HG02678 (cell line): ENCODE results near the gene SNRK.

Experiments used
- ATAC-seq: cut with Tn5 transposase; IDR thresholded peaks from one replicate; pipeline ENCODE4 v1.9.1; 2021; ENCODE audit warnings: mild to moderate bottlenecking, moderate library complexity; ENCODE audit not compliant: unreplicated experiment

SNRK gene

DNA sequence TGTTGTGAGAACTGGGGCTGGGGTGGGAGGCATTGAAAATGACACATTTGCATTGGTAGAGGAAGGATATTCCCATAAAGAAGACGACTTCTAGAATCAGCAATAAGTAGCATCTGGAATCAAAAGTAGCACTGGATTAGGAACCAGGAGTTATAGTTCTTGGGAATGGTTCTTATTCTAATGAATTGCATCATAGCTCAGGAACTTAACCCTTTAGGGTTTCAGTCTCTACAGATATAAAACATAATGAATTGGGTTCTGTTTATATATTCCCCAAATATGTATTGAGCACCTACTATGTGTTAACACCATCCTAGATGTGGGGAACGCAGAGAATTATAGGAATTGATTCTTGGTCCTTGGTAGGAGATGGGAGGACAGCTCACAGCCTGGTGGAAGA is 16.3 kb upstream of the SNRK start:
- no peak for ATAC-seq

DNA sequence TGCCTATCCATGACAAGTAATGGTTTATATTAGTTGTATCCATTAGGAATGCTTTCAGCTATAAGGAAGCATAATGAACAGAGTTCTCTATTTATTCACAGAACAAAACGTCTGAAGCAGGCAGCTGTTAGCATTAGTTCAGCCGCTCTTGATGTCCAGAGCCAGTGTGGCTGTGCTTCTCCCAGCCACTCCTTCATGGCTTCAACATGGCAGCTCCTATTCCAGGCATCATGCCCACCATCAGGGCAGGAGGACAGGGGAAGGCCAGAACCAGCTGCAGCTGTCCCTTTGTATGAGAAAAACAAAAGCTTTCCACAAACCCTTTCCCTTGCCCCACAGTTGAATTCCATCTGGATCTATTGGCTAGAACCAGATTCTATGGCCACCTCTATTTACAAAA is 12.9 kb upstream of the SNRK start:
- ATAC-seq, result no peak

DNA sequence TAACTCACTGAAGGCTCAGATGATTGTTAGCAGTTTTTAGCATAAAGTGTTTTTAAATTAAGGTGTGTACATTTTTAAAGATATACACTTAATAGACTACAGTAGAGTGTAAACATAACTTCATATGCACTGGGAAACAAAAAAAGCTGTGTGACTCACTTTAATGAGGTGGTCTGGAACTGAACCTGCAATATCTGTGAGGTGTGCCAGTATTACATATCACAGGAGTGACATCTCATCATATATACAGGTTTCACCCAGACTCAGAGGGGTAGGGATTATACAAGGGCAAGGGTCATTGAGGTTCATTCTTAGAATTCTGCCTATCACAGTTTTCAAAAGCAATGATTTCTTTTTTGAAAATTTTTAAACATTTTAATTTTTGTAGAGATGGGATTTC is 7.3 kb upstream of the SNRK start:
- ATAC-seq, result no peak

DNA sequence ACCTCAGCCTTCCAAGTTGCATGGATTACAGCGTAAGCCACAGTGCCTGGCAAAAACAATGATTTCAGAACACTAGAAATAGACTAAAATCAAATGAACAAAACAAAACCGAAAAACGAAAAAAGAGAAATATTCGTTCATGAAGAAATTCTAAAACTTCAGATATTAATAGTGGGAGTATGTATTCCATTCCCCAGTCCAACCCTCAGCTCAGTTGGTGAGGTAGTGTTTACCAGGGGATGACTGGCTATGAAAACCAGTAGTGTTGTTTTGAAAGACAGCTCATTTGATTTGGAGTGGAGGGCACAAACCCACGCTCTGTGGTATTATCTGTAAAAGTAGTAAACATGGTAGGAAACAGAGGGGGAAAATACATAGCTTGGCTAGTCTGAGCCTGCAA is 6.8 kb upstream of the SNRK start:
- ATAC-seq, result no peak

DNA sequence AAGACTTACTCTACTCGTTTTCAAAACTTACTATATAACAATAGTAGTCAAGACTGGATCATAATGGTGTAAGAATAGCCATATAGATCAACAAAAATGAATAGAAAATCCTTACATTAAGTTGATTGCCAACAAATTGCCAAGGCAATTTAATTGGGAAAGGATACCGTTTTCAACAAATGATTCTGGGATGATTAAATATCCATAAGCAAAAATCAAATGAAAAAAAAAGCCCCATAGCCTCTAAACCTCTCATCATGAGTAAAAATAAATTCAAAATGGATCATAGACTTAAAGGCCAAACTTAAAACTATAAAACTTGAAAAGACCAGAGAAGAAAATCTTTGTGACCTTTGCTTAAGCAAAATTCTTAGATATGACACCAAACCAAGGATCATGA is 5.3 kb upstream of the SNRK start:
- ATAC-seq, result no peak

DNA sequence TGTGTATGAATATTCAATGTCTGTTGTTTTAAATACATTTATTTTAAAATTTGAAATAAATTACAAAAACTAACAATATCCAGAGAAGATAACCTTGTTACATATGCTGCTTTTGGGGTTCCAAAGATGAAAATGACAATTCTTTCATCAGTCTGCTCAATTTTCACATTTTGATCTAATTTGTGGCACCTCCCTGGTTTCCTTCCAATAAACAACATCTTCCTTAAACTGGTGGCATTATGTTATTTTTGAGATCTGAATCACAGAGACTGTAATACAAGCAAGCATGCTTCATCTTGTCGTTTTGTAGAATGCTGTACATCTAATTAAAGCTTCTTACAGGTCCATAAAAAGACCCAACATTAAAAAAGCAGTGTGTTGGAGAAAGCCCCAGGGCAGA is 2.2 kb upstream of the SNRK start:
- no peak for ATAC-seq

DNA sequence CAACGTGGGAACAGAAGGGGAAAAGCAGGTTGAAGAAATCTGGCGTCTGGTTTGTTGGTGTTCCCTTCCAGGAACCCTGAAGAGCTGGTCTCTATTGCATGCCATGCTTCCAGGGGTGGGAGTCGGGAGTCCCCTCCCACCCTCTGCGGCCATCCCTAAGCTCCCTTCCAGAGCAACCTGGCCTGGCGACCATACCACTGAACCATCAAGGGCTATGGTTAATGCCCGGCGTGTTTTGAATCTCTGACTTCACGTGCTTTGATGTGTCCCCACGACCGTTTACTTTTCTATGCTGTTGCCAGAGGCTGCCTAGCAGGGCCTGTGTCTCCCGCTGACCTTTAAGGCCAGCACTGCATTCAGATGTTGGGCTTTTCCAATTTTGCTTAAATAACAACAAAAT is 696 bp upstream of the SNRK start:
- ATAC-seq, result no peak

DNA sequence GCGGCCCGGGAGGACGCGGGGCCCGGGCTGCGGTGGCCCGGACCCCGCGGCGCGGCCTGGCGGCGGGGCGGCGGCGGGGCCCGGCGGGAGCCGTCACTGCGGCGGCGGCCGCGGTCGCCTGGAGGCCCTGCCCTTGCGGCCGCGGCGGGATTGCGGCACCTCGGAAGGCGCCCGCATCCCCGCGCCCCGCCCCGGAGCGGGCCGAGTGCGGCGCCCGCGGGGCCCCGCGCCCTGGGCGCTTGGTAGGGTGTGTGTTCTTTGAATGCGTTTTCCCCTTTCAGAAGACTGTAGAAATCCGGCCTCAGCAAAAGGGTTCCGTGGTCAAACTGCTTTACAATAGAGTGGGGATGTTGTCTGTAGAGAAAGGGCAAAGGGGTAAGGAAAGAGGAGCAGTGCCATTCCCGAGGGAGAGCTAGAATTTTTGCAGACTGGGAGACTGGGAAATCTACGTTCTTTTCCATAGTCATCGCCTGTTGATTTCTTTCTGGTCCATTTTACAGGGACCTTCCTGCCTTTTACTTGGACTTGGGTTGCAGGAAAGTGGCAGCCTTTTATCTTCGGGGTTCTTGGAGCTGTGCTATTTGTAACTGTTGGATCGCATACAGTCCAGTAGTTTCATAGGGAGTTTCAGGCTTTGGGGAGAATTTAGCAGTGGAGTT is 630 bp downstream of the SNRK start:
- ATAC-seq, result peak; percentile 38

DNA sequence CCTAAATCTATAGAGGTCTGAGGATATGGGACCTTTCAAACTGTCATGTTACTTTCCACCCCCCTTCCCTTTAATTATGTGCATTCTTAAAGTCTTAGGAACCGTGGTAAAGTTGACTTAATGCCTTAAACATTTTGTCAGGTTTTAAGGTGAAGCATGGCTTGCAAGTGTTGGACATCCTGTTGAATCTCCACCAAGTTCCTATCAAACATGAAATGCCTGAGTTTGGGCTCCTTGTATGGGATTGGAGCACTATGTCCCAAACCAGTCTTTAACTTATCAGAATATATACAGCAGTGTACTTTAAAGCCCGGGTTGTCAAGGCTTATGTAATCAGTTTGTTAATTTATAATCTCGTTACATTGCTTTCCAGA is 1.1 kb downstream of the SNRK start:
- no peak for ATAC-seq

DNA sequence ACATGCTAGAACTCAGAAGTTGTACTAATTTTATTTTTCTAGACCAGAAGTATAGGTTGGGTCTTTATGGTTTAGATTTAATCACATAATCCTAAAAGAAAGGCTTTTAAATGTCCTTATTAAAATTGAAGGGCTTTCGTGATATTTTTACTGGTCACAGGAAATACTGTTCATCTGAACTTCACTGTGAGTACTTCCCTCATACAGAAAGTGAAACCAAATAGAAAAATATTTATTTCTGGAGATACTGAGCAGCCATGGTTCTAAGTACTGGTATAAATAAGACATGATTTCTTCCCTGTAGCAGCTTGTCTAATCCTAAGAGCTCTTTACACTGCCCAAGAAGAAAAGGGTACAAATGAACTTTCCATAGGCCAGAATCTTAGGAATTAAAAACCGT is 2.0 kb downstream of the SNRK start:
- peak; percentile 35 for ATAC-seq

DNA sequence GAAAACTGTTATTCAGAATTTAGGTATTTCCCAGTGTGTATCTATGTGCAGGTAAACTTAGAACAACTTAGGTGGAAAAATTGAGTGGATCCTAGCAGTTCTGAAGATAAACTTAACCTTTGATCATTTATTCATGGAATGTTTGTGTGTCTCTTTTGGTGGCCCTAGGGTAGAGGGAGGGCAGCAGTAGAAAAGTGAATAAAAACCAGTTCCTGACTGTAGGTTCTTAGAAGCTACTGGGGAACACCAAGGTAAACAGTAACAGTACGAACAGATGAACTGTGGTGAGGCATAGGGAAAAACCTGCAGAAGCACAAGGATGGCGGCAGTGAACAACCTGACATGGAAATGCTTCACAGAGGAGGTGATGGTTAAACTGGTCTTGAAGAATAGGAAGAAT is 2.5 kb downstream of the SNRK start:
- ATAC-seq, result no peak

DNA sequence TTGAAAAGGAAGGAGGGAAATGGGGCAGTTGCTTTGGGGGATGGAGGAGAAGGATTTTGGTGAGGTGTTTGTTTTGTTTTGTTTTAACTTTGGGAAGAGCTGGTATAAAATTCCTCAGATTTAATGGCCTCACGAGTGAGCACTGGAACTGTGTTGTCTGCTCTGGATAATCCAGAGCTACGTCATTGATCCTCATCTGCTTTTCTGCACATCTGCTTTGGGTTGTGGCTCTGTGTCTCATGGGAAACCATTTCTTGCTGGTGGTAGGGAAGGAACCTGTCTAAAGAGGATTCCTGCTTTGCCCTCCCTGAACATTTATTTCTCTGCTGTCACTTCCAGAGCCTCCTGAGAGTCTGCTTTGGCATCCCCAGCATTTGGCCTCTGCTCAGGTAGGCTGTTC is 3.1 kb downstream of the SNRK start:
- no peak for ATAC-seq

DNA sequence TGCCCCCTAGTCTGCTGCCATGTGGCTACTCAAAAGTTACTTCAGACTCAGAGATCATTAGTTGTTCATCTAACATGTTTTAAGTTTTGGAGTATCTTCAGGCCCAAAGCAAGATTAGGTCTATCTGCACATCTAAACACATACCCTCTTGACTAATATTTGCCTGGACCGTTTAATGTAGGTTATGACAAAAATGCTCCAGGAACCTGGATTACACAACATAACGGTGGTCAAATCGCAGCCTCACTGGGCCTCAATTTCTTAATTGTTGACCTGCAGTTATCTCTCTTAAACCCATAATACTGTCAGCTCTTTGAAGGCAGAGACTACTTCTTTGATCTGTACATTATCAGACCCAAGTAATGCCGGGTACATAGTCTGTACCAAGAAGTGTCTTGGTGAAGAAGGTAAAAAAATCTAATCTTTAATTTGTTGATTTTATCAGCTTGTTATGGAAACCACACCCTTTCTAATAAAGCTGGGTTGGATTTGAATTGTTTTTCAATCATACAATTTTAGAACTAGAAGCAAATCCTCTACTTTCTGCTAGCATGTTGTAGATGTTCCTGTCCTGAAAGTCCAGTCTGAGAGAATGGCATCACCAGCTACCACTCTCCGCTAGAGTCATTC is 3.6 kb downstream of the SNRK start:
- no peak for ATAC-seq

DNA sequence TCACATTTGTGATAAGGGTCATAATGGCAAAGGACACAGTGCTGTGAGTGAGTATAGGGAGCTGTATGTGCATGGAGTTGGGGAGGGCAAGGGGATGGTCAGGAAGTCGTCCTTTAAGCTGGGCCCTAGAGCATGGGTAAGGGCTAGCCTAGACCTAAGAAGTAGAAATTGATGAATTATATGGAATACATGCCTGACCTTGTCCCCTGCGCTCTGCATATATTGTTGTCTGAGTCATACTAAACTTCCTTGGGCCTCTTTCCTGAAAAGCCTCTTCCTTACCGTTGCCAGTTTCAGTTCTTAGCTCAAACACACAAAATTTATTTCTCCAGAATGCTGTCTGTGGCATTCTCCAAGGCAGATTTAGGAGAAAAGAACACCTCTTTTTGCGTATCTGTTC is 4.6 kb downstream of the SNRK start:
- ATAC-seq, result no peak

DNA sequence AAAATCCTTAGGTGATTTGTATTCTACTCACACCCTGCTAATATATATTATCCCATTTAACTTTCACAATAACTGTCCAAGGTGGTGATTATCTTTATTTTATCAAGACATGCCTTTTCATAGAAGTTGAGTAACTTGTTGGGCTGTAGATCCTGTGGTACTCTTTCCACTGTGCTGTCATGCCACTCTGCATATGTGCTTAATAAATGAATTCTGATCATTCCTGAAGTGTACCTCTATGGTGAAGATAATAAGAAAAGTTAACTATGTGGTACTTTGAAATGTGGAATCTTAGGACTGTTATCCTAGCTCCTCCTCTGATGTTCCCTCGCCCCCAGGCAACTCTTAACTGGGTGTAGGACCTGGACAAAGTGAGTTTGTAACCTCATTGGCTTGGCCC is 5.2 kb downstream of the SNRK start:
- no peak for ATAC-seq

DNA sequence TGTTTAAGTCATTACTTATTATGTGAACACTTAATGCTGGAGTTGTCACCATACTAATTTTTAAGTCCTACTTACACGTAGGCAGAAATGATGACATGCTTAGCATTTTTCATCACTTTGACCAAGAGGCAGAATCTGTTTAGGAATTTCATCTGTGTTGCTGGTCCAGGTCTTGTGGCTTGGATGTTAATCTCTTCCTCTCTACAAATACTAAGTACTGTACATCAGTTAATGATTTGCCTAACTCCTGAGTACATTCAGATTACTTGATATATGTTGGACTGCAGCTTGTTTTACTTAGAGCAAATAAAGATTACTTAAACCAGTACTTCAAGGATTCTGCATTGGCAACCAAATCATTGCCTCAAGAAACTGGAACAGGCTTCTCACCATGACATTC is 8.6 kb downstream of the SNRK start:
- no peak for ATAC-seq

DNA sequence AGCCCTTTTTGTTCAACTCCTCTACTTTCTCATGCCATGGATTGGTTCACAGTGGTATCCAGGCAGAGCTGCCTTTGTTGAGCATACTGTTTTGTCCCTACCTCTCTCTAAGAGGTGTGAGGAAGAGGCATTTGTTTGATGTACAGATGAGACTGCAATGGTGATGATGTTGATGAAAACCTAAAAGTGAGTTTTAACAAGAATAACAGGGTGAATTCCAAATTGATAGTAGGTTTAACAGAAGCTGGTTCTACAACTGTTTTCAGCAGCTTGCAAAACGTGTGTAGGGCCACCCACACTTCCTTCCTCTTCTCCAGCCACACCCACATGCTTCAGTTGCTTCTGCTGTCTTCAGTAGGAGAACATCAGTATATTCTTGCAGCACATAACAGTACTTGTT is 10.2 kb downstream of the SNRK start:
- peak; percentile 89 for ATAC-seq

DNA sequence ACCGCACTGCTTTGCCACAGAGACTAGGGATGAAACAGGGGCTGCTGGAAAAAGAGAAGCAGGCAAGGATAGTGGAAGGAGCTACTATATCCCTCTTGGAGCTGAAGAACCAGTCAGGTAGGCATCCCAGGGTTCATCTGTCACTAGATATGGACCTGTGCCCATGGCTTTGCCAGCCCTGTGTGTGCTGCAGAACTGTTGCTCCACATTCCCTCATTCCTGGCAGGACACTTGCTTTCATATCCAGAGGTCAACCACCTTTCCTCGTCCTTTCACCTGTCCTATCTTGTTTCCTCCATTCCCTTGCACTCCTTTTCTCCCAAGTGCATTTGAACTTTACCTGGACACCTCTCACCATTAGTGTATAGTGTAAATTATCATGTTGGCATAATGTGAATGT is 12.0 kb downstream of the SNRK start:
- no peak for ATAC-seq

DNA sequence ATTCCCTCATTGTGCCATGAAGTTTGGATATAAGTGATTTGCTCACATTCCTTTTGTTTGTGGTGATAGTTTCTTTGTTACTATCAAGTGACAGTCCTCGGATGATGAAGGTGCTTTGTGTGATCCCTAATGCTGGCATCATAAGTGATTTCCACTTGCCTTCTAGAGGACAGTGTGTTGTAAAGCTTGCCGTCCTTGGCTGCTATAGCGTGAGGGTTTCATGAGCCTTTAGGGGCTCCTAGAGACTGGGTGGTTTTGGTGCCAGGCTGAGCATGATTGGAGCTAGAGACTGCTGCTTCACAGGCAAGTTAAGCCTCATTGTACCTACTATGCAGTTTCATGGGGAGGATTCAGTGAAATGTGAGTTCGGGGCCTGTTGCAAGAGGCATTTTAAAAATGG is 12.4 kb downstream of the SNRK start:
- ATAC-seq, result no peak

DNA sequence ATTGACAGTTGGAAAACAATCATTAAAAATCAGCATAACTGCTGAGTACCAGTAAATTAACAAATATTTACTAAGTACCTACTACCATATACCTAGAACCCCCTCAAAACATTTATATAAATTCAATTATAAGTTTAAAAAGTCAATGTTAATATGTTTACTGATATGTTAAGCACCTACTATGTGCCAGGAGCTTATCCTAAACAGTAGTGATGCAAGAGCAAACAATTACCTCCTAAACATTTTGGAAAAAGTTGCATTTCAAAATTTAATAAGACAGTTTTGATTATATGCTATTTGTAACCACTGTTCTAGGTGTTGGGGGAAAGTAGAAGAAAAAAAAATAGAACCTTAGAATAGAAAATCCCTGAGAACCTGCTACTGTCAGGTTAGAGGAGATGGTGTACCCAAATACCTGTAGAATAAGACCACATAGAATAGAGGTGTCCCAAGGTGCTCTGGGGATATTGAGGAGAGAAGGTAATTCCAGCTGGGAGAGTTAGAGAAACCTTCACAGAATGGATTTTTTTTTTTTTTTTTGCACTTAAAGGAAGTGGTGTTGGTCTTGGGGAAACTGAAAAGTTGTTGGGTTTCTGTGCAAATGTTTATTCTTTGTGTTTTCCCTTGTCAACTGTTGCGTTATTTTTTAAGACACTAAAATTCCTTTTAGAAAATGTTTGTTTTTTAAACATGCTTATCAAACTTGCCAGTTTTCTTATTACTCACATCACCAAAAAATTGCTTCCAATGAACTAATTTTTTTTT is 16.0 kb downstream of the SNRK start:
- no peak for ATAC-seq

DNA sequence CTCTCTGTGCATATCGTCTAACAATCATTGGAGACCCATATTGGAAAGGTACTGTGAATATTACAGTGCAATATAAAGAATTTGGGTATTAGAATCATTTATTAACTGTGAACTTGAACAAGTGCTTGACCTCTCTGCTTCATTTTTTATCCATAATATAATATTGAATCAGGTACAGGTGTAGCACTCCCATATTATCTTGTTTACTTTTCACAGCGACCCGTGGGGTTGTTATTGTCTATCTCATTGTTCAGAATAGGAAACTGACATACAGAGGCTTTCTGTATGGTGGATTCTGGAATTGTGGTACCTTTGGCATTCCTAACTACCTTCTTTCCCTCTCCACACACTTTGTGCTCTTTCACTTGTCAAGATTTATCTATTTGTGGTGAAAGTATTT is 17.8 kb downstream of the SNRK start:
- ATAC-seq, result no peak

DNA sequence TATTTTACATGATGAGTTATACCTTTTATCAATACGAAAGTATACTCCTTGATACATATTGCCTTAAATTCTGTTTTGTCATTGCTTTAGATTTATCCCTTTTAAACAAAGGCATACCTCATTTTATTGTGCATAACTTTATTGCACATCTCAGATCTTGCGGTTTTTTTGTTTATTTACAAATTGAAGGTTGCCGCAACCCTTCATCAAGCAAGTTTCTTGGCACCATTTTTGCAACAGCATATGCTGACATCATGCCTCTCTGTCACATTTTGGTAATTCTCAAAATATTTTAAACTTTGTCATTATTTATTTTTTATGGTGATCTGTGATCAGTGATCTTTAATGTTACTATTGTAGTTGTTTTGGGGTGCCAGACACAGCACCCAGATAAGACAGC is 20.9 kb downstream of the SNRK start:
- no peak for ATAC-seq

DNA sequence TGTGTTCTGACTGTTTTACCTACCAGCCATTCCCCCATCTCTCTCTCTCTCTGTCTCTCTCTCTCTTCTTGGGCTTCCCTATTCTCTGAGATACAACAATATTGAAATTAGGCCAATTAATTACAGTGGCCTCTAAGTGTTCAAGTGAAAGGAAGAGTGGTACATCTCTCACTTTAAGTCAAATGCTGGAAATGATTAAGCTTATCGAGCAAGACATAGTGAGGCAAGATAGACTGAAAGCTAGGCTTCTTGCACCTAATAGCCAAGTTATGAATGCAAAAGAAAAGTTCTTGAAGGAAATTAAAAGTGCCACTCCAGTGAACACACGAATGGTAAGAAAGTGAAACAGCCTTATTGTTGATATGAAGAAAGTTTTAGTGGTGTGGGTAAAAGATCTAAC is 21.3 kb downstream of the SNRK start:
- ATAC-seq, result no peak
